ENCODE results near the gene TRERF1.
A peak's percentile ranks its signal among the peaks of the same experiment; 100 is the strongest.

The TRERF1 gene

DNA sequence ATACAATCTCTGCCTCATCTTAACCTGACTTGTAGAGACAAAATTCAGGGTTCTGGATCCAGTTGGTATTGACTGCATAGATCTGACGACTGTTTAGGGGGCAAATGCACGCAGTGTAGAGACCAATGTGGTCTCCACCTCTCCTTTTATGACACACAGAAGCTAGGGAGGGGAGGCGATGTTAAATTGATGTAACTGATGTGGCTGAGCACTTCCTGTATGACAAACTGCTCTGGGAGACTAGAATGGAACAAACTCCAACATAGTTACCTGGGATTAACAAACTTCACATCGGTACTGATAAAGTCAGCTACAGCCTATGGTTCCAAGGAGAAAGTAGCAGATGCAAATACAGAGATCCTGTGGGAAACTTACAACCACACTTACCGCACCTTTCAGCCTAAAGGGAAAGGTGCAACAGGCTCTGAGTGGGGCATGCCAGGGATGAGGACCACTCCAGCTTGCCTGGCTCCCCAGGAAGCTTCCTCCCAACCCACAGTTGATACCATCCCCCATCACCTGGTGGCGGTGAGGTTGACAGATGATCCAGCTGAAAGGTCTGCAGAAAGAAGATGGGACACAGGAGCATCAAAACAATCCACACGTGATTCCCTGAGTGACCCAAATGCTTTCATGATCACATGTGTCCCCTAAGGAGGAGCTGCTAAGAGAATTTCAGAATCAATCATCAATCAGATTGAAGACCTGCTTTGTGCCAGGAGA lies 173.4 kb downstream of the TRERF1 start:
- no peak for DNase-seq (ENCODE audit: low read depth in 3 of 3, low spot score in 1 of 3)

DNA sequence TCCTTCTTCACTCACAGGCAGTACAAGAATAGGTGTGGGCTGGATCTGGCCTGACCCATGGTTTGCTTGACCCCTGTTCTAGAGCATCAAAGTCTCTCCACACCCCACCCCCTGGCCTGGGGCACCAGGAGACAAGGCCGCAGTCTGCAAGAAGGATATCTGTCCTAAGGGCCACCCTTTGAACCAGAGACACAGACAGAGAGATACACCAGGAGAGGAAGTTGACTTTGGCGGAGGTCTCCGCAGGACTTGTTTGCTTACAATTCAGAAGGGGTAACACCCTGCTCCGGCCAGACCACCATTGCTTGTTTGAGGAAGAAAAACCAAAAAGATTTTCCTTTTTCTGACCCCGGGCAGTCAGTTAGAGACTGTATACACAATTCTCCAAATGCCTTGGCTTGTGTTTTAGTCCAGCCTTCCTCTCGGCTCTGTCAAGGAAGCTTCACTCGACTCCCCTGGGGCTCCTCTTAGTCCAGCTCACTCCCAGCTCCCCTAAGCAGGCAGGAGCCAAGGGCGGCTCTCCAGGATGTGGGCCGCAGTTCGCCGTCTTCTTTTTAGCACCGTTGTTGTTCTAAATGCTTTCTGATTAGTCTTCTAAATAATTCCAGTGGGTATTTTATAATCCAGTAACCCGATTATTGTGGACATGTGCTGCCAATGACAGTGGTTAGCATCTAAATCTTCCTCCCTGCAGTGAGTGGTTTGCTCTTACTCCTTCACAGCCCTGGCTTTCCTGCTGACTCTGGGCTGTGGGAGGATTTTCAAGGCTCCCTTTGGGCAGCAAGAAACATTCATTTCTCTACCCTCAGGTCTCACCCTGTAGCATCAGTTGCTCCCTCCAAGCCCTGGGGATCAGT lies 175.5 kb downstream of the TRERF1 start:
- DNase-seq (ENCODE audit: low read depth in 3 of 3, low spot score in 1 of 3) = no peak

- no peak for DNase-seq (ENCODE audit: low read depth in 3 of 3, low spot score in 1 of 3)
Measured at GRCh38 chr6:42275376-42276033, 176.2 kb downstream of the TRERF1 start.

DNA sequence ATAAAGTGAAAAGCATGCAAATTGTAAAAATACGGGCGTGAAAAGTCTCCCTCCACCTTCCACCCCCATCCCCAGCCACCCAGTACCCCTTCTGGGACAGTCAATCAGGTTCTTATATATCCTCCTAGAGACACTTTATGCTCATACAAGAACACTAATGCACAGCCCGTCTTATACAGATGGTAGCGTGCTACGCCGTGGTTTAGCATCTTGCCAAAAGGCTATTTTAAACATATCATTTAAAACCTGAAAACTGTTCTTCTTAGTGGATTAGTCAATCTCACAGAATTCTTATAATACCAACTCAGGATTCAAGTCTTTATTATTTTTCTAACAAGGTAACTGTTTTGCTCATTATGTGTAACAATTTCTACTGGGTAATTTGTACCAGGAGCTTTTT lies 176.8 kb downstream of the TRERF1 start:
- no peak for DNase-seq (ENCODE audit: low read depth in 3 of 3, low spot score in 1 of 3)

- no peak for DNase-seq (ENCODE audit: low read depth in 3 of 3, low spot score in 1 of 3)
Measured at GRCh38 chr6:42271834-42272805, 179.6 kb downstream of the TRERF1 start.

DNA sequence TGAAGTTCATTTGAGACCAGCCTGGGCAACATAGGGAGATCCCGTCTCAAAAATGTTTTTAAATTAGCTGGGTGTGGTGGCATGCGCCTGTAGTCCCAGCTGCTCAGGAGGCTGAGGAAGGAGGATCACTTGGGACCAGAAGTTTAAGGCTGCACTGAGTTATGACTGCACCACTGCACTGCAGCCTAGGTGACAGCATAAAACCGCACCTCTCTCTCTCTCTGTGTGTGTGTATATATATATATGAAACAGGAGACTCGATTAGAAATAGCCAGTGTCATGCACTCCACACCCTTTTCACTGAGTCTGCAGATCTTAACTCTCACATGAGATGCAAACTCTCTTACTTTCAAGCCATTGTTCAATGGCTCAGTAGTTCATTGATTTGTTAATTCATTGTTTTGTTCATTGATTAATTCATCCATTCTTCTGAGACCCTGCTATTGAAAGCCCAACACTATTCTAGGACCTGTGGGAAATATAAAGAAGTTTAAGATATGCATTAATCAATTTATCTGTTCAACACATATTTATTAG lies 181.7 kb downstream of the TRERF1 start:
- no peak for DNase-seq (ENCODE audit: low read depth in 3 of 3, low spot score in 1 of 3)

DNA sequence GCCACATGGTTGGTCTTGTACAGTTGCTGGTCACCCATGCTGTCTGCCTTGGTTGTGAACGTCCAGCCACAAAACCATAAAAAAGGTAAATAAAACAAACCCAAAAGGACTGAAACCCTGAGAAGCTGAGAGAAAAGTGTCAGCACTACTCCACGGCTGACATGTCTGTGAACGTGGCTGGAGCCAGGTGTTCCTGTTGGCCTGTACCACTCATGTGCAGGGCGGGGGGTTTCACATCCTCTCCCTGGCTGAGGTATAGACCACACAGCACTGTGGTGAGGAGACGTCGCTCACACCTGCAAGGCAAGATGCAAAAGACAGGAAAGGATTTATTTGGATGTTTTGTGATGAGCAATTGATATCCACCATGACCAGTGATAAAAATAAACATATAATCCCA lies 182.2 kb downstream of the TRERF1 start:
- DNase-seq (ENCODE audit: low read depth in 3 of 3, low spot score in 1 of 3) = no peak

- DNase-seq (ENCODE audit: low read depth in 3 of 3, low spot score in 1 of 3) = no peak
Measured at GRCh38 chr6:42268835-42269204, 182.9 kb downstream of the TRERF1 start.

- DNase-seq (ENCODE audit: low read depth in 3 of 3, low spot score in 1 of 3) = no peak
Measured at GRCh38 chr6:42268016-42268834, 183.5 kb downstream of the TRERF1 start.

- DNase-seq (ENCODE audit: low read depth in 3 of 3, low spot score in 1 of 3) = no peak
Measured at GRCh38 chr6:42266538-42266937, 185.2 kb downstream of the TRERF1 start.

- no peak for DNase-seq (ENCODE audit: low read depth in 3 of 3, low spot score in 1 of 3)
Measured at GRCh38 chr6:42264852-42265390, 186.8 kb downstream of the TRERF1 start.

DNA sequence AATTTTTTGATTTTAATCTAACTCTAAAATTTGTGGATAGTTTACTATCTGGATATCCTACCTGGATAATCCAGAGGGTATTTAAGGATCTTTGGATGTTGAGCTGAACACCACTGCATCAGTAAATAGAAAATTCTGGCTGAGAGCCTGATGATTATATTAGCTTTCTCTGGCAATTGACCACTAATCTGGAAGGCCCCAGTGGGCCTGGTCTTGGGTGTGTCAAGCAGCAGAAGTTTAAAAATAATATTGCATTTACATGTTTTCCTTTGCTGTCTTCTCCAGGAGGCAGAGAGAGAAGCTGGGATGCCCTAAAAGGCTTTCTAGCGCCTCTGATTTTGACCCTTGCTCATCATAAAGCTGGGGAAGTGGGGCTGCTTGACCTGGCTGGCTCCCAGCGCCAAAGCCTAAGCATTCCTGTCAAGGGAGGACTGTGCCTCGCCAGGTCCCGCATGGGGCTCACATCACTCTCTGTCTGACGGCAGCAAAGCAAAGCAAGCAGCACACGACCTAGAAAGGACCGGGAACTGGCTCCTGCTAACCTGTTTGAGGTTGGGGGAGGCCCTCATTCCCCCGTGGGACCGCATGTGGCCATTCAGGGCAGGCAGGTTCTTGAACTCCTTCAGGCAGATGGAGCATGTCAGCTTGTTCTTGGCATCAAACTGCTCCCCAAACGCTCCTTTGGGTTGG lies 187.4 kb downstream of the TRERF1 start:
- no peak for DNase-seq (ENCODE audit: low read depth in 3 of 3, low spot score in 1 of 3)

DNA sequence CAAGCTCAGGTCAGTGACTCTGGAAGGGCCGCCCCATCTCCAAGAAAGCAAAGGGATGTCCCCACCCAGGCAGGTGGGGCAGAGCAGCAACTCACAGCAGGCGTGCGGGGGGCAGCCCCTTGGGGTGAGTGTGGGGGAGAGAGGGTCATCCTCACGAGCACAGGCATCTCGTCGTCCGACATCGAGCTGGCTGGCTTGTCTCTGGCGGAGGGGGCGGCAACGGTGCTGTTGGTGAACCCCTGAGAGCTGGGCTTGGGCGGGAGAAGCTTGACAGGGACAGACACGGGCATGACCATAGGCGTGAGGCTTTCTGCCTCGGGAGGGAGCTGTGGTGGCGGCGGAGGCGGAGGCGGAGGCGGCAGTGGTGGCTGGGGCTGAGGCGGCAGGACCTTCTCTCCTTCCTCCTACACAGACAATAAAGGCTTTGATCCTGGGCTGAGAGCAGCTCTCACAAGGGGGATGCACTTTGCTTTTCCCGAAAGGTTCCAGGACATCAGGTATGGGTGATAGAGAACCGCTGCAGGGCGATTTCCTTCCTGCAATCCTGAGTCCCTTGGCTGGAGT lies 188.5 kb downstream of the TRERF1 start:
- no peak for DNase-seq (ENCODE audit: low read depth in 3 of 3, low spot score in 1 of 3)

- DNase-seq (ENCODE audit: low read depth in 3 of 3, low spot score in 1 of 3) = peak in 2 of 3 donors; percentile 6 to 35
Measured at GRCh38 chr6:42260972-42261371, 190.8 kb downstream of the TRERF1 start.

GRCh38 chr6:42260396-42260888 lies 191.3 kb downstream of the TRERF1 start:
- no peak for DNase-seq (ENCODE audit: low read depth in 3 of 3, low spot score in 1 of 3)

DNA sequence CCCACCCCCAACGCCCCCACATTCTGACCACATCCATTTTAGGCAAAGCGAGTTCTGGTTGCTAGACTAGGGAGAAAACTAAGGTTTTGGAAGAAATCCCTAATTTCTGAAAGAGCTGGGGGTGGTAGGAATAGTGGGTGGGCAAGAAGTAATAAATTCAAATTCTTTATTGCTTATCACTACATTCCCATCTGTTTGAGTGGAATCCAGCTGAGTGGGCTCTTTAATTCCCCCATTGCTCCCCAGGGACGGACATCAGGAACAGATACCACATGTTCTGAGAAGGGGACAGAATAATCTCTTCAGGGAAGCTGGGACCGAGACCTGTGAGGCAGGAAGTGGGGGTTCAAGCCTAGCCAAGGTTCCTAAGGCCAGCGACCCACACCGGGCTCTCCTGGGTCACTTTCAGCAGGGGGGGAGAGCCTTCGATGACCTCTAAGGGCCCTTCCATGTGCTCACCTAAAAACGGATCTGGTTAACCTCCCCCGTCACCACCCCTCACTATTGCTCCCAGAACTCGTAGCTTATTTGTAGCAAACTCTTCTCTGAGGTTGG lies 191.8 kb downstream of the TRERF1 start:
- DNase-seq (ENCODE audit: low read depth in 3 of 3, low spot score in 1 of 3) = no peak

GRCh38 chr6:42259286-42259685 lies 192.4 kb downstream of the TRERF1 start:
- no peak for DNase-seq (ENCODE audit: low read depth in 3 of 3, low spot score in 1 of 3)

DNA sequence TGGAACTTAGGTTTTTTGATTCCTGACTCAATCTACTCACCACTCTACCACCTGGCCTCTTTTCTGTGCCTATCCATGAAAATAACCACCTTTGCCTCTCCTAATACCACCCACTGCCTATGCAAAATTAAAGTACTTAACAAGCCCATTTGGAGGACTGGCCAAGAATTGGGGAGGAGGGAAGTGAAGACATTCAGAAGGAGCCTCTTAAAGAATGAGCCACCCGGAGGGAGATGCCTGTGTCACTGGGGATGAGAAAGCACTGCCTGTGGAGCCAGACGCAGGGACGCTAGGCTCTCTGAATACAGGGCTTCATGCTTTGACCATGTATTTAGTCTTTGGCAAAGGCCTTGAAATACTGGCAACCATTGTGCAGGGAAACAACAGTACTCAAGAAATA lies 194.1 kb downstream of the TRERF1 start:
- DNase-seq (ENCODE audit: low read depth in 3 of 3, low spot score in 1 of 3) = no peak

Data from stimulated activated CD4-positive, alpha-beta T cell treated with anti-CD3 and anti-CD28 coated beads, TNF-alpha, amount 100 ng/mL, for 1 hour (primary cell).